HL-60 (cell line): Measurements from ENCODE around the gene POLR2J3.
"Not testable (repeated sequence)": the region's sequence is repeated elsewhere in the genome, so short reads cannot be mapped to it uniquely, and the experiment has no call there.

Experiments used
- CTCF ChIP-seq: IDR thresholded peaks from one replicate; pipeline ENCODE4 v1.5.1; 2011; ENCODE audit warnings: low read length, control low read depth, inconsistent platforms; ENCODE audit not compliant: insufficient read depth
- POLR2AphosphoS5 ChIP-seq: IDR thresholded peaks from 2 replicates; pipeline ENCODE4 v1.6.1; 2012; ENCODE audit warnings: low read depth

GRCh38 chr7:102610441-102610840 is 38.1 kb upstream of the POLR2J3 start:
- not testable (repeated sequence) for TF ChIP-seq CTCF, POLR2AphosphoS5
